Muscle layer of colon (tissue), 2 donors: ENCODE measurements around the gene AFF3.
"Not testable (repeated sequence)": the region's sequence is repeated elsewhere in the genome, so short reads cannot be mapped to it uniquely, and the experiment has no call there.

Experiments
- H3K27ac ChIP-seq: one replicate; pipeline ENCODE4 v1.7.0; 2013; ENCODE audit warnings: low read depth, mild to moderate bottlenecking, low read length, moderate library complexity
- H3K27me3 ChIP-seq, 2 donors: one replicate each; pipeline ENCODE4 v1.7.0; 2013; ENCODE audit warnings: low read length in 2 of 2, mild to moderate bottlenecking in 2 of 2; ENCODE audit not compliant: insufficient read depth in 2 of 2, control insufficient read depth in 1 of 2
- H3K36me3 ChIP-seq: one replicate; pipeline ENCODE4 v1.7.0; 2013; ENCODE audit warnings: mild to moderate bottlenecking, low read length; ENCODE audit not compliant: insufficient read depth
- H3K4me1 ChIP-seq: one replicate; pipeline ENCODE4 v1.7.0; 2013; ENCODE audit warnings: mild to moderate bottlenecking, low read length; ENCODE audit not compliant: insufficient read depth
- H3K4me3 ChIP-seq, 2 donors: one replicate each; pipeline ENCODE4 v1.7.0; 2013; ENCODE audit warnings: low read length in 2 of 2, low read depth in 1 of 2, mild to moderate bottlenecking in 1 of 2, moderate library complexity in 1 of 2
- H3K9ac ChIP-seq: one replicate; pipeline ENCODE4 v1.7.0; 2013; ENCODE audit warnings: low read length
- H3K9me3 ChIP-seq: one replicate; pipeline ENCODE4 v1.7.0; 2013; ENCODE audit warnings: mild to moderate bottlenecking, low read length
- donor health status: abdominal sarcoma.
- donor health status: Adenocarcinoma of cecum.

AFF3 gene

DNA sequence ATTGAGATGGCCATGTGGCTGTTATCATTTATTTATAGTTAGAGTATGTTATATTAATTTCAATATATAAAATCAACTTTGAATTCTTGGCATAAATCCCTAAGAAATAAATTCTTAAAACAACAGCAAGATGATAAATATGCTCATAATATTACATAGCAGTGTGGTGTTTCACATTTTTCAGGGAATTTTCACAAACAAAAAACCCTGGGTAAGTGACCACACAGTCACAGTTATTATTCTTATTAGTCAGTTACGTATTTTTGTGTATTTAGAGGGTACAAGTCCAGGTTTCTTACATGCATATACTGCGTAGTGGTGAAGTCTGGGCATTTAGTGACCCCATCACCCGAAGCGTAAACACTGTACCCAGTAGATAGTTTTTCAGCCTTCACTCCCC lies 363.1 kb downstream of the AFF3 start:
- Histone ChIP-seq H3K27ac (no peak overlapping the region), H3K36me3 (no peaks in the 10 kb centered on the region), H3K27me3 (no peaks in the 10 kb centered on the region), H3K9me3 (no peaks in the 10 kb centered on the region), H3K4me3 (no peak overlapping the region), H3K9ac (no peak overlapping the region), H3K4me1 (no peaks in the 10 kb centered on the region)

DNA sequence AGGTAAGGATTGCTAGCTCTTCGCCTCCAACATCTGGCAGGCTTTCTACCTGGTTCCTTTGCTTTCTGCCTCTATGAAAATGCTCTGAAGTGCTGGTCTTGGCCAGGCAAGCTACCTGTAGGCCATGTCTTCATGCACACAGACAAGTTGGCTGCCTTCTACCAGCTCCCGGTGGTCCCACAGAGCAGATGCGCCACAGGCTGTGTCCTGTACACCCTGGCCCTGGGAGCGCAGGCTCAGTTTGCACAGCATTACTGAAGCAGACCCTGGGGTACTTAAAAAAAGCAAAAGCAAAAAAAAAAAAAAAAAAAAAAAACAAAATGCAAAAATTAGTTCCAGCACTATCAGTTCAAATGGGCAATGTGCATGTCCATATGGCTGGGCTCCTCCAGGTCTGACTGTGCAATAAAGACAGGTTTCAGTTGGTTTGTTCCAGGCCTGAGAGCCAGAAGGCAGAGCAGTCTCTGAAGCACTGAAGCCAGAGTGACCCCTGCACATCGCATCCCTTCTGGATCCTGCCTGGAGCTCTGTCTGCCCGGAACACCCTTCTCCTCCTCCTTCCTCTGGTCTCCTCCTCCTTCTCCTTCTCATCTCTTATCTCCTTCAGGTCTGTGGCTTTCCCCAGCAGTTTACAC lies 364.6 kb downstream of the AFF3 start:
- Histone ChIP-seq H3K27ac (no peak overlapping the region), H3K4me3 (no peak overlapping the region)

DNA sequence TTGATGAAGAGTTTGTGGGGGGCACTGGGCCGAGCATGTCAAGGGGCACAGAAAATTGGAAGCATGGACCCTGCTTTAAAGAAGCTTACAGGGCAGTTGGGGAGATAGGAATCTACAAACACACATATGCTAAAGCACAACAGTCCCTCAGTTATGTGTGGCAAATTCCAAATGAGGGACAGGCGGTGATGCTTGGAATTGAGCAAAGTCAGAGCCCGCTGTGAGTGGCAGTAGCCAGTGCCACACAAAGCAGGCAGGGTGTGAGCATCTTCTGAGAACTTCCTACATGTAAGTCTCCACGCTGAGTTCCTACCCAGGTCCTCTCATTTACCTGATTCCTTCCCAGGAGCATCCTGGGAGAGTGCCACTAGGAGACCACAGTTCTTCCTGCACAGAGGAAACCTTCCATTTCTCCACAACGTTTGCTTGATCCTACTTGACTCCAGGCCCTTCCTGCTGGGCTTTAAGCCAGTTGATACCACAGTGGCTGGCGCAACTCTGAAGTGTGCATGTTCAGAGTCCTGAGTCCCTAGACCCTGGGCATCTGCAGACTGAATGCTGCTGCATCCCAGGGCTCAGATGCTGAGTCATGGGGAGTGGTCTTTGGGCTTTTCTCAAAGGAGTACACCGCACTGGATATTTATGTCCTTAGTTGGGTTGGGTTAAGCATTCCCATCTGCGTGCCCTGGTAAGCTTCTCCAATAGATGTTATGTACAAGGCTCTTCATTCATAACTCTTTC lies 365.3 kb downstream of the AFF3 start:
- no peak overlapping the region for H3K4me3 ChIP-seq
- H3K9ac ChIP-seq = no peak overlapping the region
- no peaks in the 10 kb centered on the region for H3K36me3 ChIP-seq
- peaks cover 15% of the 10 kb centered on the region for H3K4me1 ChIP-seq
- no peaks in the 10 kb centered on the region for H3K27me3 ChIP-seq
- H3K9me3 ChIP-seq = no peaks in the 10 kb centered on the region
- H3K27ac ChIP-seq = no peak overlapping the region

More for the DNA sequence above, 364.6 kb downstream of the AFF3 start:
- H3K4me1 ChIP-seq = peaks cover 9% of the 10 kb centered on the region
- H3K9me3 ChIP-seq = no peaks in the 10 kb centered on the region
- H3K27me3 ChIP-seq = no peaks in the 10 kb centered on the region
- no peak overlapping the region for H3K9ac ChIP-seq
- H3K36me3 ChIP-seq = no peaks in the 10 kb centered on the region

DNA sequence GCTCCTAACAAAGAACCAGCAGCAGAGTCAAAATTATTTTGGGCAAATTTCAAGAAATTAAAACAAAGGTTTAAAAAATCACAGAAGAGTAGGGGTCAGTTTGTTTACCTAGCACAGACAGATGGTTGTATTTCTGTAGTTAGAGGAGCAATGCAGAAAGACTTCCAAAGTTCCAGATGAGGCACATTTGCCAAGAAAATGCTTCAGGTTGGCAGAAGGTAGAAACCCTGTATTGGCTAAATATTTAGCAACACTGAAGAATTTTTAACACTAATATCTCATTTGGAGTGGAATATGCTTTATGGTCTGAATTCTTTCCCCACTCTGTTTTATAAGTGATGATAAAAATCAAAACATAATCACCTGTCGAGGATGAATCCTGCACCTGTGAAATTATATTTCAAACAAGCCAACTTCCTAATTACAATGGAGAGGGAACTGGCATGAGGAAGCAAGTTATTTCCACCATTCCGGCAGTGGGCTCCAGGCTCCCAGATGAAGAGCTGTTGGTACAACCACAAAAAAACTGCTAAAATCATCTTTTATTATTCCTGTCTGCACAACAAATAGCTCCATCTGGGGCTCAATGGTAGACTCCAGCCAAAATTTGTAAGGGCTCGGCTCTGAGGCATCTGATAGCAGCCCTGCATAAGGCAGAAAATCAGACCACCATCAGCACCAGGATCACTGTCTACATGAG lies 366.0 kb downstream of the AFF3 start:
- Histone ChIP-seq H3K36me3 (no peaks in the 10 kb centered on the region), H3K9ac (no peak overlapping the region), H3K4me3 (no peak overlapping the region), H3K27me3 (no peaks in the 10 kb centered on the region), H3K27ac (no peak overlapping the region), H3K4me1 (peaks cover 15% of the 10 kb centered on the region), H3K9me3 (no peaks in the 10 kb centered on the region)

DNA sequence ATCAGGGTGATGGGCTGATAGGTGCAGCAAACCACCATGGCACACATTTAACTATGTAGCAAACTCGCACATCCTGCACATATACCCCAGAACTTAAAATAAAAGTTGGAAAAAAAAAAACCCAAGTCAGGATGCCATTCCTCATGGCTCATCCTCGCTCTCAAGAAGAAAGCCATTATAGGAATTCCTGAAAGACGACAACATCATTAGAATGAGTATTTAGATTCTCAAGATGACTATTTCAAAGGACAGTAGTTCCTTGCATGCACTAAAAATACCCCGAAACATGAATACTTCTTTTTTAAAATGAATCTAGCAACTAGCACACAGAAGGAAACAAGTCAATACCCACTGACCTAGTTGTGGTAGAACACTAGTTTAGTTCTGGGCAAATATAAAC lies 366.8 kb downstream of the AFF3 start:
- no peaks in the 10 kb centered on the region for H3K36me3 ChIP-seq
- H3K9ac ChIP-seq = no peak overlapping the region
- H3K9me3 ChIP-seq = no peaks in the 10 kb centered on the region
- H3K4me3 ChIP-seq = no peak overlapping the region
- H3K4me1 ChIP-seq = peaks cover 15% of the 10 kb centered on the region
- no peaks in the 10 kb centered on the region for H3K27me3 ChIP-seq
- no peak overlapping the region for H3K27ac ChIP-seq

DNA sequence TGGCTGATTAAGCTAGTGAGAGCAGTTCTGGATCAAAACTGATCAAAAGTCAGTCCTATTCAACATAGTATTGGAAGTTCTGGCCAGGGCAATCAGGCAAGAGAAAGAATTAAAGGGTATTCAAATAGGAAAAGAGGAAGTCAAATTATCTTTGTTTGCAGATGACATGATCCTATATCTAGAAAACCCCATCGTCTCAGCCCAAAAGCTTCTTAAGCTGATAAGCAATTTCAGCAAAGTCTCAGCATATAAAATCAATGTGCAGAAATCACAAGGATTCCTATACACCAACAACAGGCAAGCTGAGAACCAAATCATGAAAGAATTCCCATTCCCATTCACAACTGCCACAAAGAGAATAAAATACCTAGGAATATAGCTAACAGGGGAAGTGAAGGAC lies 368.7 kb downstream of the AFF3 start:
- H3K4me3 ChIP-seq, H3K36me3 ChIP-seq, H3K9ac ChIP-seq, H3K27ac ChIP-seq, H3K27me3 ChIP-seq, H3K9me3 ChIP-seq: not testable (repeated sequence)
- peaks cover 15% of the 10 kb centered on the region for H3K4me1 ChIP-seq

DNA sequence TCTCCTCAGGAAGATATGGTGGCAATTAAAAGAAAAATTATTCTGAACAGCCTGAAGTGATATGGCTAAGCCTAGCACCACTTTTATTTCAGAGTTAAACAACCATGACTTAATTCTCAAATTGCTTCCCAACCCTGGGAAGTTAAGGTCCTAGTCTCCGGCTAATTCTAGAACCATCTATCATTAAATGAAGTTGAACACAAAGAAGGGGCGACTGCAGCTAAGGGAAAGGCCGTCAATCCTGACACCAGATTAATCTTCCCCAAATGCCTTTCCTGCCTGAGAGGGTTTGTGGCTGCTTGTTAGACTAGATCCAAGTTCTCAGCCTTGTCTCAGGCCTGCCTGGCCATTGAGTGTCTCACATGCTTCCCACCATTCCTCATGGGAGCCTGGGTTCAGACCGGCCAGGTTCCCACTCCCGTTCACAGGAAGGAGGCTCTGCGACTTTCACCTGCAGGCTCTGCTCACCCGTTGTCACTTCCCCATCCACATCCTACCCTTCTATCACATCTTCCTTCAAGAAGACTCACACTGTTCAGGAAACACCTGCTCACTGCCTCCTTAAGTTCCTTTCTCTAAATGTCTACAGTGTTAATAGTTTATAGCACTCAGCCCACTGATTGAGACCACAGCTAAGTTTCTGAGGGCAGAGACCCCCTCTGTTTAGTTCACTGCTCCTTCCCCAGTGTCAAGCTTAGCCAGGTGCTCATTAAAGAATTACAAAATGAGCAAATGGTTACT lies 369.6 kb downstream of the AFF3 start:
- H3K27me3 ChIP-seq = no peaks in the 10 kb centered on the region
- no peaks in the 10 kb centered on the region for H3K9me3 ChIP-seq
- H3K4me1 ChIP-seq = peaks cover 15% of the 10 kb centered on the region
- H3K36me3 ChIP-seq = no peaks in the 10 kb centered on the region
- H3K9ac ChIP-seq = no peak overlapping the region
- no peak overlapping the region for H3K27ac ChIP-seq
- no peak overlapping the region for H3K4me3 ChIP-seq

DNA sequence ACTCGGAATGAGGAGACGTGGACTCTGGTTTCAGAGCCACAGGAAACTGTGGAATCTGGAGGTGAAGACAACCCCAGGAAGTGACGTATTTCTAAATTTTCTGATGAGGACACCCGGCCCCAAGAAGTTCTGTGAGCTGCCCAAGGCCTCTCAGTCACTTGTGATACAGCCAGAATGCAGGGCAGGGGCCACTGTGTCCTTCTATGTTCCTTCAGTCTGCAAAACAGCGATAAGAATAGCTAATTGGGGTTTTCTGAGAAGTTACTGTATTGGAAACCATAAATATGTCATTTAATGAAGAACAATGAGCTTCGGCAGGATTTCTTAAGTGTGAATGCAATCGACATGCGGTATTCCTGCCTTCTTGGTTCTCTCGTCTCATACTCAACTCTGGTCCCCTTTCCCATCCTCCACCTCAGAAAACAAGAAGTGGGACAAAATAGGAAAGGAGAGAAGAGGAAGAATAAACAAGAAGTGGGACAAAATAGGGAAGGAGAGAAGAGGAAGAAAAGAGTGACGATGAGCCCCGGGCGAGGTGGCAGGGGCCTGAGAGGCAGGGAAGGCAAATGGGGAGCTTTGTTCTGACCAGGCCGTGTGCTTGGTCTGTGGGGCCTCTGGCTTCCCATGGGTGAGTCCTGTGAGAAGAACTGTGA lies 370.6 kb downstream of the AFF3 start:
- no peak overlapping the region for H3K9ac ChIP-seq
- H3K4me3 ChIP-seq = no peak overlapping the region
- H3K27ac ChIP-seq = no peak overlapping the region
- no peaks in the 10 kb centered on the region for H3K9me3 ChIP-seq
- peaks cover 15% of the 10 kb centered on the region for H3K4me1 ChIP-seq
- no peaks in the 10 kb centered on the region for H3K27me3 ChIP-seq
- no peaks in the 10 kb centered on the region for H3K36me3 ChIP-seq

DNA sequence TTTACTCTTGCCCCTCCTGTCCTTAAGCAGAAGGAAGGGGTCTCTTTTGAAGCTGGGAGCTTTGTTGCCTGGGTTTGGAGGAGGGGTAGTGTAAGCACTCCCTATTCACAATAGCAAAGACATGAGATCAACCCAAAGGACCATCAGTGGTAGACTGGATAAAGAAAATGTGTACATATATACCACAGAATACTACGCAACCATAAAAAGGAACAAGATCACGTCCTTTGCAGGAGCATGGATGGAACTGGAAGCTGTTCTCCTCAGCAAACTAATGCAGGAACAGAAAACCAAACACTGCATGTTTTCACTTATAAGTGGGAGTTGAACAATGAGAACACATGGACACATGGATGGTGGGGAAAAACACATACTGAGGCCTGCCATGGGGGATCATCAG lies 371.5 kb downstream of the AFF3 start:
- peaks cover 15% of the 10 kb centered on the region for H3K4me1 ChIP-seq
- H3K9me3 ChIP-seq = no peaks in the 10 kb centered on the region
- no peak overlapping the region for H3K9ac ChIP-seq
- H3K4me3 ChIP-seq = no peak overlapping the region
- H3K36me3 ChIP-seq = no peaks in the 10 kb centered on the region
- H3K27me3 ChIP-seq = no peaks in the 10 kb centered on the region
- no peak overlapping the region for H3K27ac ChIP-seq

DNA sequence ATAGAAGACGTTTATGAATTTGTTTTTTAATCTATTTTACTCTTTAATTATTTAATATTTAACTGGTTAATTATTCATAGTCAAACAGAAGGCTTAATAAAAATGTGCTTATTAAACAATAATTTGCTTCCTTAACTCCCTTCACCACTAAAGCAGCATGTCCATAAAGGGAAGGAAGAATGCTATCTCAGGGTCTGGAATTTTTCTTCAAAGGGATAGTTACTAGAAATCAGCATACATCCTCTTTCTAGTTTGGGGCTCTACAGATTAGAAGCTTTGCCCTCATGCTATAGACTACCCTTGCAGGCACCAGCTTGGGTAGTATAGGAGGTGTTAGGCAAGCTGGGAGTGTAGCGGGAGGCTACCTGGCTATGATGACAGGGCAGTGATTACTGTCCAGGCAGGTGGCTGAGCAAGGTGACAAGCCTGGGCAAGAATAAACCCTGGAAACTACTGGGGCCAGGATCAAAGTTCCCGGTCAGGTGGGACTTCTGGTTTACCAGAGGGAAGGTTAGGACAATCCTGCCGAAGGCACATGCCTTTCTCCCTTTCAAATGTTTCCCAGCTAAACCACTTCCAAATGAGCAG lies 376.6 kb downstream of the AFF3 start:
- Histone ChIP-seq H3K9ac (no peak overlapping the region), H3K27ac (no peak overlapping the region), H3K27me3 (no peaks in the 10 kb centered on the region), H3K4me1 (no peaks in the 10 kb centered on the region), H3K4me3 (no peak overlapping the region), H3K9me3 (no peaks in the 10 kb centered on the region), H3K36me3 (no peaks in the 10 kb centered on the region)

DNA sequence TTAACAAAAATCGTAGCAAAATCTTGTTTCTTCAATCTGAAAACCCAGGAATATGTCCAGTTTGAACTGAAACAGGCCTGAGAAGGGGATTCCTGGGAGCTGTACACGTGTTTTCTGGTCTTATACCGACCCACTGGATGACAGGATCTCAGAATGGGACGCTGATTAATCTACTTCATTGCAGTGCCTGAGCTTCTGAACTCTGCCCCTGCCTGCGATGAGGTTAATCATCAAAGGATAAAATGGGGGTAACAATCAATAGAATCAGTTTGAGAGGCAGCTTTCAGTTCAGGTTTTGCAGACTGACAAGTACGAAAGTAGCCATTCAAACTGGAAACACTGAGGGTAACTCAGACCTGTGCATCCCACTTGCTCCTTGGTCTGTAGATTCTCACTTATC lies 378.6 kb downstream of the AFF3 start:
- Histone ChIP-seq H3K9ac (no peak overlapping the region), H3K36me3 (no peaks in the 10 kb centered on the region), H3K4me1 (no peaks in the 10 kb centered on the region), H3K9me3 (no peaks in the 10 kb centered on the region), H3K27me3 (no peaks in the 10 kb centered on the region), H3K4me3 (no peak overlapping the region), H3K27ac (no peak overlapping the region)
